Measurements from ENCODE around the gene BRMS1L. TPM values are rescaled to one million over a fixed set of nuclear protein-coding genes. Genes with fewer than 3 reads are reported as not detected.

Gene BRMS1L
- total and polyA plus RNA-seq, 9 of the 15 experiments (the other 6 are each of a cell fraction or from before 2014, with no cell fraction given): 1.2 to 4.7 (median 3.3) TPM

DNA sequence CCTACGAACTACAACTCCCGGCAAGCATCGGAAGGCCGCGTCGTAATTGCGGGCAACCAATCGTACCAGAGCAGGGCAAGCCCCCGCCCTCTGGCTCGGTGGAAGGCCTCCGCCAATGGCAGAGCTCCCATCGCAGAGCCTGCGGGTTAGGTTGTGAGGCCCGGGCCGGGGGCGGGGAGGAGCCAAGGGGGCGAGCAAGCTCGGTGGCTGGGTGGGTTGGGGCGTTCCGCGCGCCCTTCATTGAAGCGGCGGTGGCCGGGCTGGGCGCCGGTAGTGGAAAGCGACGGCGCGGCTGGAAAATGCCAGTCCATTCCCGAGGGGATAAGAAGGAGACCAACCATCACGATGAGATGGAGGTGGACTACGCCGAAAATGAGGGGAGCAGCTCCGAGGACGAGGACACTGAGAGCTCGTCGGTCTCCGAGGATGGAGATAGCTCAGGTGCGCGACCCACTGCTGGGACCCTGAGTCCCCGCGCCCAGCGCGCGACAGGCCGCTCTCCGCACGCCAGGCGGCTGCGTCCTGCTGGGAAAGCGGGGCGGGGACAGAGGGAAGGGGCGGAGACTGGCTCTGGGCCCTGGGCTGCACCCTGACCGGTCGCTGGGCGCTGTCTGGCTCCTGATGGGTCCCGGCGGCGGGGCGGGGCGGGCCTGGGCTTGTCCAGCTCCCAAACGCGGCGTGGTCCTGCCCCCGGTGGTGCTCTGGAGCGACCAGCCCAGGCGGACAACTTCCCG is at the start of gene BRMS1L (continued):
- TF ChIP-seq HMGN3 (IDR thresholded peaks at IDR 0.05; ENCODE audit: borderline replicate concordance, extremely low read depth, insufficient read length, low read depth, low read length) (peak; percentile 59), ZNF695 (CRISPR knock-in tag; IDR thresholded peaks at IDR 0.05) (no peak), DACH1 (IDR thresholded peaks at IDR 0.05; ENCODE audit: partially characterized antibody) (no peak), CEBPZ (IDR thresholded peaks at IDR 0.05; ENCODE audit: borderline replicate concordance, low read depth, low read length) (no peak), AFF1 (IDR thresholded peaks at IDR 0.05; ENCODE audit: low read depth in 1 of 2, partially characterized antibody in 2 of 2) (no peak), MYBL2 (IDR thresholded peaks at IDR 0.05; ENCODE audit: low read depth) (no peak), MYBL2 (CRISPR knock-in tag; IDR thresholded peaks at IDR 0.05; ENCODE audit: borderline replicate concordance) (no peak), PRPF4 (IDR thresholded peaks at IDR 0.05; ENCODE audit: insufficient read depth, low read depth, low read length, poor library complexity, severe bottlenecking) (no peak), XRCC5 (IDR thresholded peaks at IDR 0.05; ENCODE audit: low read depth, low read length) (no peak), KAT7 (CRISPR knock-in tag; IDR thresholded peaks at IDR 0.05; ENCODE audit: borderline replicate concordance) (no peak), POLR3G (IDR thresholded peaks at IDR 0.05; ENCODE audit: extremely low read depth, insufficient read length, insufficient replicate concordance) (no peak), PHF20 (IDR thresholded peaks at IDR 0.05; ENCODE audit: partially characterized antibody) (no peak), RFX1 (IDR thresholded peaks at IDR 0.05) (no peak), HOMEZ (CRISPR knock-in tag; IDR thresholded peaks at IDR 0.05) (no peak)
- TF ChIP-seq, protein P1, sequence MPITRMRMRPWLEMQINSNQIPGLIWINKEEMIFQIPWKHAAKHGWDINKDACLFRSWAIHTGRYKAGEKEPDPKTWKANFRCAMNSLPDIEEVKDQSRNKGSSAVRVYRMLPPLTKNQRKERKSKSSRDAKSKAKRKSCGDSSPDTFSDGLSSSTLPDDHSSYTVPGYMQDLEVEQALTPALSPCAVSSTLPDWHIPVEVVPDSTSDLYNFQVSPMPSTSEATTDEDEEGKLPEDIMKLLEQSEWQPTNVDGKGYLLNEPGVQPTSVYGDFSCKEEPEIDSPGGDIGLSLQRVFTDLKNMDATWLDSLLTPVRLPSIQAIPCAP (CRISPR knock-in tag; IDR thresholded peaks at IDR 0.05; ENCODE audit: borderline replicate concordance): no peak

Data from K562 (cell line).